Neural crest cell (in vitro differentiated cells): ENCODE results near the gene DENND5A. TPM values are rescaled to one million over a fixed set of nuclear protein-coding genes. Genes with fewer than 3 reads are reported as not detected.
A peak's percentile ranks its signal among the peaks of the same experiment; 100 is the strongest.

ENCODE experiments used
- DNase-seq: peaks from one replicate; pipeline ENCODE4 v3.0.0; 2021; ENCODE audit warnings: low read depth, mixed read lengths, low spot score
- H3K27ac Mint-ChIP-seq: one replicate; pipeline ENCODE4 v1.8.0; 2021; ENCODE audit warnings: mild to moderate bottlenecking, mixed read lengths; ENCODE audit not compliant: unreplicated experiment
- H3K27me3 Mint-ChIP-seq: 2 replicates; pipeline ENCODE4 v1.8.0; 2021; ENCODE audit warnings: low read depth, mild to moderate bottlenecking, mixed read lengths
- H3K36me3 Mint-ChIP-seq: 2 replicates; pipeline ENCODE4 v1.8.0; 2021; ENCODE audit warnings: low read depth, mild to moderate bottlenecking, mixed read lengths
- H3K4me1 Mint-ChIP-seq: 2 replicates; pipeline ENCODE4 v1.8.0; 2021; ENCODE audit warnings: mixed read lengths
- H3K4me3 Mint-ChIP-seq: one replicate; pipeline ENCODE4 v1.8.0; 2021; ENCODE audit warnings: mild to moderate bottlenecking, mixed read lengths
- H3K9me3 Mint-ChIP-seq: 2 replicates; pipeline ENCODE4 v1.8.0; 2021; ENCODE audit warnings: mixed read lengths
- total RNA-seq: library from RNA; stranded (reverse); gene quantifications from 2 replicates; pipeline ENCODE4 v1.2.1, GENCODE V29; 2021
- TF ChIP-seq, protein P1 (sequence below): fragments of 200-600 bp; sonication (generic); conservative IDR thresholded peaks from 2 replicates; pipeline ENCODE4 v1.5.0; 2021; ENCODE audit warnings: antibody characterized with exemption, mild to moderate bottlenecking

DENND5A gene
- total RNA-seq, 1 donor from 2014 or later, result 116 TPM

DNA sequence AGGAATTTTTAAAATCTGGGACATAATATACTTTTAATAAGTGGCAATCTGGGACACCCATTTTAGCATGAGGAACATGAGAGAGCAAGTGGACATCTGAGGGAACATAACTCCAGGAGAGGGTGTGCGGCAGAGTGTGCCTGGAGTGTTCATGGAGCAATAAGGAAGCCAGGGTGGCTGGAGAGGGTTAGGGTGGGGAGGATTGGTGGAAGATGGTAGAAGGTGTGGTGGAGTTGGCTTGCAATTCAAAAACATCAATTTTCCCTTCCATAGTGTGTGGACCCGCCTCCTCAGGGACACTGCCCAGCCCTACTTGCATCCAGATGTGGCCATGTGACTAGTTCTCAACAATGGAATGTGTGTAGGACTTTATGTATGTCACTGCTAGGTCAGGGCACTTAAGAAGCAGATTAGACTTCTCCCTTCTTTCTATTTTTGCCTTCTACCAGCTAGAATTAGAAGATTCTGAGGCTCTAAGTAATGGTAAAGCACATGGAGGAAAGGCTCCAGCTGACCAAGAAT lies 4.4 kb upstream of the DENND5A start:
- no peaks in the 10 kb centered on the region for H3K9me3 Mint-ChIP-seq
- peaks cover 24% of the 10 kb centered on the region for H3K4me1 Mint-ChIP-seq
- H3K4me3 Mint-ChIP-seq, result peak overlapping the region; percentile 66
- H3K27me3 Mint-ChIP-seq, result no peaks in the 10 kb centered on the region
- TF ChIP-seq, protein P1, sequence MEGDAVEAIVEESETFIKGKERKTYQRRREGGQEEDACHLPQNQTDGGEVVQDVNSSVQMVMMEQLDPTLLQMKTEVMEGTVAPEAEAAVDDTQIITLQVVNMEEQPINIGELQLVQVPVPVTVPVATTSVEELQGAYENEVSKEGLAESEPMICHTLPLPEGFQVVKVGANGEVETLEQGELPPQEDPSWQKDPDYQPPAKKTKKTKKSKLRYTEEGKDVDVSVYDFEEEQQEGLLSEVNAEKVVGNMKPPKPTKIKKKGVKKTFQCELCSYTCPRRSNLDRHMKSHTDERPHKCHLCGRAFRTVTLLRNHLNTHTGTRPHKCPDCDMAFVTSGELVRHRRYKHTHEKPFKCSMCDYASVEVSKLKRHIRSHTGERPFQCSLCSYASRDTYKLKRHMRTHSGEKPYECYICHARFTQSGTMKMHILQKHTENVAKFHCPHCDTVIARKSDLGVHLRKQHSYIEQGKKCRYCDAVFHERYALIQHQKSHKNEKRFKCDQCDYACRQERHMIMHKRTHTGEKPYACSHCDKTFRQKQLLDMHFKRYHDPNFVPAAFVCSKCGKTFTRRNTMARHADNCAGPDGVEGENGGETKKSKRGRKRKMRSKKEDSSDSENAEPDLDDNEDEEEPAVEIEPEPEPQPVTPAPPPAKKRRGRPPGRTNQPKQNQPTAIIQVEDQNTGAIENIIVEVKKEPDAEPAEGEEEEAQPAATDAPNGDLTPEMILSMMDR, result no peak
- no peaks in the 10 kb centered on the region for H3K36me3 Mint-ChIP-seq
- H3K27ac Mint-ChIP-seq, result no peak overlapping the region
- no peak for DNase-seq

DNA sequence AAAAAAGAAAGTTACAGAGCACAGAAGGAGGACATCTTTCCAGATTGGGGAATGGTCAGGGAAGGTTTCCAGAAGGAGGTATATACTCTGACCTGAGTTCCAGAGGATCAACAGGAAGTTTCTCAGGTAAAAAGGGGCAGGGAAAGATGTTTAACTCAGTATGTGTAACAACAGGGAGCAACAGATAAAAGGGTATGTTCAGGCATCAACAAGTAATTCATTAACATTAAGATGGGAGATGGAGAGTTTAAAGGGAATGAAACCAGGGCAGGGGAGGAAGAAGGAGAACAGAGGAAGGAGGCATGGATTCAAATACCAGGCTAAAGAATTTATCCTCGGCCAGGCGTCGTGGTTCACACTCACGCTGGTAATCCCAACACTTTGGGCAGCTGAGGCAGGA lies 2.5 kb upstream of the DENND5A start:
- Mint-ChIP-seq H3K27me3 (no peaks in the 10 kb centered on the region), H3K4me1 (peaks cover 33% of the 10 kb centered on the region), H3K36me3 (peaks cover 2% of the 10 kb centered on the region), H3K4me3 (no peak overlapping the region), H3K9me3 (no peaks in the 10 kb centered on the region), H3K27ac (no peak overlapping the region)
- TF ChIP-seq, protein P1, result no peak
- DNase-seq, result no peak

DNA sequence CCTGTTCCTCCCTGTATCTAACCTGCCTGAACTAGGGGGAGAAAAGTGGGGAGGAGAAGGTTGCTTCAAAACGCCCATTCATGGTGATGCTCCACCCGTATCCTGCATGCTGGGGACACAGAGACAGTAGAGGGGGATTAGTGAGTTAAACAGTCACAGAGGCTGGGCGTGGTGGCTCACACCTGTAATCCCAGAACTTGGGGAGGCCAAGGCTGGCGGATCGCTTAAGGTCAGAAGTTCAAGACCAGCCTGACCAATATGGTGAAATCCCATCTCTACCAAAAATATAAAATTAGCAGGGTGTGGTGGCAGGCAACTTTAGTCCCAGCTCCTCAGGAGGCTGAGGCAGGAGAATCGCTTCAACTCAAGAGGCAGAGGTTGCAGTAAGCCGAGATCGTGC lies 1.8 kb upstream of the DENND5A start:
- Mint-ChIP-seq H3K4me1 (peaks cover 39% of the 10 kb centered on the region), H3K27ac (peak overlapping the region; percentile 57), H3K27me3 (no peaks in the 10 kb centered on the region), H3K36me3 (peaks cover 2% of the 10 kb centered on the region), H3K4me3 (peak overlapping the region; percentile 95), H3K9me3 (no peaks in the 10 kb centered on the region)
- TF ChIP-seq, protein P1, result no peak
- no peak for DNase-seq

DNA sequence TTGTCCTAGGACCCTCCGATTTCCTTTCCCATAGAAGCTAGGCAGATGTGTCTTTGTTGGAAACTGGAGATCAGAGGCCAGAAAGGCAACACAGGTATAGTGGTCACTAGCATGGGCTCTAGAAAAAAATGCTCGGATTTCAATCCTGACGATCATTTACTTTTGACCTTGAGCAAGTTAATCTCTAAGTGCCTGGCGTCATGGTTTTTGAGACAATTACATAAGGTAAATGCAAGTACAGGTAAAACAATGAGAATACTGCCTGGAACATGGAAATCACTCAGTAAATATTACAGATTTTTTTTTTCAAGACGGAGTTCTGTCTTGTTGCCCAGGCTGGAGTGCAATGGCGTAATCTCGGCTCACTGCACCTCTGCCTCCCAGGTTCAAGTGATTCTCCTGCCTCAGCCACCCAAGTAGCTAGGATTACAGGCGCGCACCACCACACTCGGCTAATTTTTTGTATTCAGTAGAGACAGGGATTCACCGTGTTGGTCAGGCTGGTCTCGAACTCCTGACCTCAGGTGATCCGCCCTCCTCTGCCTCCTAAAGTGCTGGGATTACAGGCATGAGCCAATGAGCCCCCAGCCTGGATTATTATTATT lies 1.1 kb upstream of the DENND5A start:
- TF ChIP-seq, protein P1, result no peak
- Mint-ChIP-seq H3K9me3 (no peaks in the 10 kb centered on the region), H3K4me3 (peak overlapping the region; percentile 95), H3K4me1 (peaks cover 46% of the 10 kb centered on the region), H3K27me3 (no peaks in the 10 kb centered on the region), H3K27ac (peak overlapping the region; percentile 97), H3K36me3 (peaks cover 2% of the 10 kb centered on the region)
- DNase-seq, result no peak

DNA sequence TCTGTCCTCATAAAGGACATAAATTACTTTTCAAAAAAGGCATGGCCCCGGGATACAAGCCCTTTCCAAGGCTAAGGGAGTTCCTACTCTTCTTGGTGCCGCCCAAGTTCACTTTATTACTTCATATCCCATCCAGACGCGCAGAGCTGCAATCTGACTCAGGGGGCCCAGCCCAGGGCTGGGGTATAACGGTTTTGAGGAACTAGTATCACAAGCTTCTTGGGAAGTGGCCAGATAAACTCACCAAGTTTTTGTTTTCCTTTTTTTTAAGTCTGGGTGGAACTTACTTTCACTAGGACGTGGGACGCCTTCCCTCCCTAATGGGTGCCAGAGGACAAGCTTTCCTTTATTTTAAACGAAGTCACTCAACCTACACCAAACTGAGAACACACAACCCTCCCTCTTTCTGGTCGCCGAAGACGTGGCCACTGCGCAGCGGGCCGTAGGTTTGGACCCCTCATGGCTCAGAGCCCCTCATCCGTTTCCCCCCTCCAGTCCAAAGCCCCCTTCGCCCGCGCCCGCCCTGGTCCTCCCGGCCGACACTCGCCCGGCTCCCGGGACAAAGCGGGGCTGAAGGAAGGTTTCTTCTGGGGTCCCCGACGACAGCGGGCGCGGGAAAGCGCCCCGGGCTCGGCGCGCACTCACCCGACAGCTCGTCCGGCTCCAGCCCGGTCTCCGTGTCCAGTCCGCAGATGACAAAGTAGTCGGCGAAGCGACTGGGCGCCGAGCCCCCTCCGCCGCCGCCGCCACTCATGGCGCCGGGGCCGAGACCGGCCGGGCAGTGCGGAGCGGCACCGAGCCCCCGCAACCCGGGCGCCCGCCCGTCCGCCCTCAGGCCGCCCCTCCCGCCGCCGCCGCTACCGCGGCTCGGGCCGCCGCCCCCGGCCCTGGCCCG lies 587 bp downstream of the DENND5A start:
- DNase-seq, result peak; percentile 35
- no peaks in the 10 kb centered on the region for H3K27me3 Mint-ChIP-seq
- peak overlapping the region; percentile 99 for H3K27ac Mint-ChIP-seq
- H3K4me3 Mint-ChIP-seq, result peak overlapping the region; percentile 96
- peaks cover 2% of the 10 kb centered on the region for H3K36me3 Mint-ChIP-seq
- peaks cover 51% of the 10 kb centered on the region for H3K4me1 Mint-ChIP-seq
- H3K9me3 Mint-ChIP-seq, result no peaks in the 10 kb centered on the region
- TF ChIP-seq, protein P1, result no peak
